ENCODE results near the gene CSNK1E. TPM values are rescaled to one million over a fixed set of nuclear protein-coding genes. Genes with fewer than 3 reads are reported as not detected.

Gene CSNK1E
- total and polyA plus RNA-seq, 12 donors, result 64.1 to 88.1 (median 79.3) TPM

- Histone ChIP-seq H3K4me3 (peak overlapping the region in 6 of 10 donors; percentile 6 to 31 (median 24)), H3K36me3 (no peaks in the 10 kb centered on the region), H3K9me3 (no peaks in the 10 kb centered on the region), H3K4me1 (peaks cover 22 to 91% (median 78%) of the 10 kb centered on the region in 9 donors), H3K27me3 (no peaks in the 10 kb centered on the region), H3K27ac (peak overlapping the region; percentile 63 to 93 (median 83))
- intact Hi-C loops (cut with DNase I), result no loop called here
- DNase-seq, result peak in 1 of 2 donors; percentile 47
- 27 to 39% methylated on average over 14 of the region's 14 CpGs for WGBS, 2 donors
- TF ChIP-seq CTCF (IDR thresholded peaks at IDR 0.05), result no peak
- ATAC-seq, result peak in 5 of 8 donors; percentile 19 to 46 (median 27)
Observed at GRCh38 chr22:38257181-38257580, 60.1 kb downstream of the CSNK1E start.

GRCh38 chr22:38255697-38256096 is 61.5 kb downstream of the CSNK1E start:
- intact Hi-C loops (cut with DNase I), result no loop called here
- H3K36me3 ChIP-seq, result no peaks in the 10 kb centered on the region
- no peak for ATAC-seq
- DNase-seq, result no peak
- 92 to 98% methylated on average over 2 of the region's 2 CpGs for WGBS, 2 donors
- peaks cover 16 to 91% (median 77%) of the 10 kb centered on the region in 9 donors for H3K4me1 ChIP-seq
- no peak overlapping the region for H3K4me3 ChIP-seq
- no peaks in the 10 kb centered on the region for H3K9me3 ChIP-seq
- no peak for TF ChIP-seq CTCF (IDR thresholded peaks at IDR 0.05)
- no peaks in the 10 kb centered on the region for H3K27me3 ChIP-seq
- peak overlapping the region in 6 of 10 donors; percentile 81 to 93 (median 87) for H3K27ac ChIP-seq

GRCh38 chr22:38251341-38251692 is 65.9 kb downstream of the CSNK1E start:
- Histone ChIP-seq H3K27me3 (no peaks in the 10 kb centered on the region), H3K4me1 (peaks cover 7 to 78% (median 47%) of the 10 kb centered on the region in 9 donors), H3K36me3 (peaks cover 0 to 20% (median 8%) of the 10 kb centered on the region in 9 donors), H3K9me3 (peaks cover 0 to 7% (median 0%) of the 10 kb centered on the region in 11 donors), H3K27ac (peak overlapping the region in 2 of 10 donors; percentile 11 to 31), H3K4me3 (no peak overlapping the region)
- intact Hi-C loops (cut with DNase I), result no loop called here
- no peak for TF ChIP-seq CTCF (IDR thresholded peaks at IDR 0.05)
- WGBS, 2 donors, result 79 to 81% methylated on average over 7 of the region's 7 CpGs
- DNase-seq, result no peak
- ATAC-seq, result peak in 4 of 8 donors; percentile 8 to 29 (median 14)

GRCh38 chr22:38250643-38251340 is 66.4 kb downstream of the CSNK1E start:
- H3K9me3 ChIP-seq, result peaks cover 0 to 7% (median 0%) of the 10 kb centered on the region in 11 donors
- H3K27me3 ChIP-seq, result no peaks in the 10 kb centered on the region
- H3K4me1 ChIP-seq, result peaks cover 7 to 78% (median 48%) of the 10 kb centered on the region in 9 donors
- H3K36me3 ChIP-seq, result peaks cover 0 to 25% (median 13%) of the 10 kb centered on the region in 9 donors
- peak overlapping the region in 5 of 10 donors; percentile 11 to 47 (median 31) for H3K27ac ChIP-seq
- intact Hi-C loops (cut with DNase I), result no loop called here
- 73% methylated on average over 13 of the region's 13 CpGs for WGBS, 2 donors
- no peak overlapping the region for H3K4me3 ChIP-seq
- ATAC-seq (no peak), DNase-seq (no peak)
- TF ChIP-seq CTCF (IDR thresholded peaks at IDR 0.05), result no peak
